ENCODE measurements around the gene MRPL33. TPM values are rescaled to one million over a fixed set of nuclear protein-coding genes. Genes with fewer than 3 reads are reported as not detected.

The MRPL33 gene
- total and polyA plus RNA-seq, 2 of the 13 experiments (the other 11 are each of a cell fraction or from before 2014, with no cell fraction given) = 69.7 to 218 TPM

- no peak for TF ChIP-seq SNAPC4 (CRISPR knock-in tag; IDR thresholded peaks at IDR 0.05)
- no peak; the same call in 1 of the 2 replicates for TF ChIP-seq ZNF101 (CRISPR knock-in tag; IDR thresholded peaks at IDR 0.05; ENCODE audit: borderline replicate concordance, low read depth)
- no peak; the same call in 1 of the 2 replicates for TF ChIP-seq TGIF2 (CRISPR knock-in tag; IDR thresholded peaks at IDR 0.05)
- peak; percentile 90 for TF ChIP-seq ZNF670 (CRISPR knock-in tag; IDR thresholded peaks at IDR 0.05; ENCODE audit: borderline replicate concordance)
- no peak for TF ChIP-seq REPIN1 (CRISPR knock-in tag; IDR thresholded peaks at IDR 0.05; ENCODE audit: borderline replicate concordance, low read depth)
- peak; percentile 64 for TF ChIP-seq ZNF343 (CRISPR knock-in tag; IDR thresholded peaks at IDR 0.05)
- TF ChIP-seq GLMP (CRISPR knock-in tag; IDR thresholded peaks at IDR 0.05; ENCODE audit: borderline replicate concordance) = no peak
- no peak for TF ChIP-seq ZNF501 (CRISPR knock-in tag; IDR thresholded peaks at IDR 0.05)
- peak; percentile 74 to 81 for TF ChIP-seq POLR2A (IDR thresholded peaks at IDR 0.05; ENCODE audit: insufficient read depth in 1 of 2, low read depth in 2 of 2, low read length in 2 of 2)
- 0 out of 2 replicates have a peak, but pooled peaks have one; percentile 26 for TF ChIP-seq ZXDC (CRISPR knock-in tag; IDR thresholded peaks at IDR 0.05)
- TF ChIP-seq HHEX (CRISPR knock-in tag; IDR thresholded peaks at IDR 0.05) = no peak
- no peak for TF ChIP-seq ZNF777 (CRISPR knock-in tag; IDR thresholded peaks at IDR 0.05)
- peak; percentile 69 for TF ChIP-seq PAXIP1 (CRISPR knock-in tag; conservative IDR thresholded peaks at IDR 0.05)
Observed at GRCh38 chr2:27752551-27753237, 18.8 kb upstream of the MRPL33 start (continued).
